ENCODE measurements around the gene FST. TPM values are rescaled to one million over a fixed set of nuclear protein-coding genes. Genes with fewer than 3 reads are reported as not detected.
A peak's percentile ranks its signal among the peaks of the same experiment; 100 is the strongest.

The FST gene
- total RNA-seq, 1 donor = 215 TPM

DNA sequence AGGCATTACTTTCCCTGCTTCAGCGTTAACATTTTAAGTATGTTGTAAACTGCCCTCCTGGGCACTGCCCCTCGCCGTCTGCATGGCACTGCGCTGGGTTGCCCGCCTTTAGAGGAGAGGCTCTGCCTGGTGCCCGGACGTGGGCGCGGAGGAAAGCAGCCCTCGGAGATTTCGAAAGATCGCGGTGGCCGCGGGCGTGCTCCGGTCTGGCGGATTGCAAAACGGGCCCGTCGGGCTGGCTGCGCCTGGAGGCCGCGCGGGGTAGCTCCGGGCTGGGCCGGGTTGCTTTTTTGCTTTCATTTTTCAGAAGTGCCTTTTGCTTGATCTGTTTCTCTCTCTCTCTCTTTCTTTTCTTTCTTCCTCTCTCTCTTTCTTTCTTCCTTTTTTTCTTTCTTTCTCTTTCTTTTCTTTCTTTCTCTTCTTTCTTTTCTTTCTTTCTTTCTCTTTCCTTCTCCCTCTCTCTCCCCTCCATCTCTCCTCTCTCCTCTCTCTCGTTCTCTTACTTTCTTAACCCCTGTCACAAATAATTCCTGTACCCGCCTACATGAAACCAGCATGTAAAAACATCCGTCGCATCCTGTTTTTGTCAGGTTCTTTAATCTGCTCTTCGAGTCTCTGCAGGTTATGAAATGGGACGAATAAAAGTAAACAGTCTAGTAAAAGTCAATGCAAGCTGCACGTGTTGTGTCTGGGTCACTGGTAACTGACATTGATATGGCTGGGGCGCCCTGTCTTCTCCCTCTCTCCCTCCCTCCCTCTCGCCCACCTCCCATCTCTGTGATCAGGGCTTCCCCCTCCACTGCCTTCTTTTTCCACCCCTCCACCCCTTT is 1.7 kb downstream of the FST start:
- Histone ChIP-seq H3K4me1 (ENCODE audit: insufficient read depth, low read length) (peaks cover 20% of the 10 kb centered on the region), H3K36me3 (ENCODE audit: insufficient read depth, low read length) (peaks cover 35% of the 10 kb centered on the region), H3K27ac (ENCODE audit: low read depth, low read length) (peak overlapping the region; percentile 85), H3K4me3 (ENCODE audit: insufficient read depth, low read length) (peak overlapping the region; percentile 82), H3K9me3 (ENCODE audit: low read depth, low read length) (no peaks in the 10 kb centered on the region), H2AFZ (ENCODE audit: low read length) (peak overlapping the region; percentile 65), H4K20me1 (ENCODE audit: insufficient read depth, low read length) (no peaks in the 10 kb centered on the region), H3K27me3 (ENCODE audit: insufficient read depth, low read length) (no peaks in the 10 kb centered on the region), H3K79me2 (ENCODE audit: insufficient read depth, low read length) (peaks cover 43% of the 10 kb centered on the region), H3K4me2 (ENCODE audit: insufficient read depth, low read length) (peak overlapping the region; percentile 93)
- TF ChIP-seq, protein P1, sequence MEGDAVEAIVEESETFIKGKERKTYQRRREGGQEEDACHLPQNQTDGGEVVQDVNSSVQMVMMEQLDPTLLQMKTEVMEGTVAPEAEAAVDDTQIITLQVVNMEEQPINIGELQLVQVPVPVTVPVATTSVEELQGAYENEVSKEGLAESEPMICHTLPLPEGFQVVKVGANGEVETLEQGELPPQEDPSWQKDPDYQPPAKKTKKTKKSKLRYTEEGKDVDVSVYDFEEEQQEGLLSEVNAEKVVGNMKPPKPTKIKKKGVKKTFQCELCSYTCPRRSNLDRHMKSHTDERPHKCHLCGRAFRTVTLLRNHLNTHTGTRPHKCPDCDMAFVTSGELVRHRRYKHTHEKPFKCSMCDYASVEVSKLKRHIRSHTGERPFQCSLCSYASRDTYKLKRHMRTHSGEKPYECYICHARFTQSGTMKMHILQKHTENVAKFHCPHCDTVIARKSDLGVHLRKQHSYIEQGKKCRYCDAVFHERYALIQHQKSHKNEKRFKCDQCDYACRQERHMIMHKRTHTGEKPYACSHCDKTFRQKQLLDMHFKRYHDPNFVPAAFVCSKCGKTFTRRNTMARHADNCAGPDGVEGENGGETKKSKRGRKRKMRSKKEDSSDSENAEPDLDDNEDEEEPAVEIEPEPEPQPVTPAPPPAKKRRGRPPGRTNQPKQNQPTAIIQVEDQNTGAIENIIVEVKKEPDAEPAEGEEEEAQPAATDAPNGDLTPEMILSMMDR (IDR thresholded peaks at IDR 0.05; ENCODE audit: extremely low read depth, low read depth, low read length) = no peak
- DNase-seq (ENCODE audit: insufficient read length, low spot score, missing footprints) = peak; percentile 98

DNA sequence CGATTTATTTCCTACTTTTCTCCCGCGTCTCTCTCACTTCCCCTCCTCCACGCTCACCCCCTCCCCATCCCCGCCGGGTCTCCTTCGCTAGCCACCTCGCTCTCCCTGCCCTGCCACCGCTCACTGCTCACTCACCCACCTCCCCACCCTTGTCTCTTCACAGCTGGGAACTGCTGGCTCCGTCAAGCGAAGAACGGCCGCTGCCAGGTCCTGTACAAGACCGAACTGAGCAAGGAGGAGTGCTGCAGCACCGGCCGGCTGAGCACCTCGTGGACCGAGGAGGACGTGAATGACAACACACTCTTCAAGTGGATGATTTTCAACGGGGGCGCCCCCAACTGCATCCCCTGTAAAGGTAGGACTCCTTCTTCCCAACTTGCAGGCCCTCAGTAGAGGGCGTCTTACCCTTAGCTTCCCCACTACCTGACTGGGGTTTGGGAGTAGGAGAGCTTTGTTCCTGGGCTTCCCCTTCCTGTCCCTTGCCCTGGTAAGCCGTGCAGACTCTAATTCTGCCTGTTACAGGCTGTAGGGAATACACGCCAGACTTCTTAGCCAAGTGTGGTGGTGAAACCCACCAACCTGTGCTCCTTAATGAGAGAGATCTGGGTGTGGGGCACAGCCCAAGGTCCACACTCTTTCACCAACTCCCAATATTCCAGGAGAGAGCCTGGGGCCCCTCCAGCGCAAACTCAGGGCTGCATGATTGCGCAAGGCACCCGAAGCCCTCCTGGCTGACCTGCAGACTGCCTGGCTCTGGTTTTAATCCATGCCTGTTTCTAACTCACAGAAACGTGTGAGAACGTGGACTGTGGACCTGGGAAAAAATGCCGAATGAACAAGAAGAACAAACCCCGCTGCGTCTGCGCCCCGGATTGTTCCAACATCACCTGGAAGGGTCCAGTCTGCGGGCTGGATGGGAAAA is 2.5 kb downstream of the FST start:
- TF ChIP-seq, protein P1 (IDR thresholded peaks at IDR 0.05; ENCODE audit: extremely low read depth, low read depth, low read length) = peak; percentile 10
- H2AFZ ChIP-seq (ENCODE audit: low read length) = peak overlapping the region; percentile 52

DNA sequence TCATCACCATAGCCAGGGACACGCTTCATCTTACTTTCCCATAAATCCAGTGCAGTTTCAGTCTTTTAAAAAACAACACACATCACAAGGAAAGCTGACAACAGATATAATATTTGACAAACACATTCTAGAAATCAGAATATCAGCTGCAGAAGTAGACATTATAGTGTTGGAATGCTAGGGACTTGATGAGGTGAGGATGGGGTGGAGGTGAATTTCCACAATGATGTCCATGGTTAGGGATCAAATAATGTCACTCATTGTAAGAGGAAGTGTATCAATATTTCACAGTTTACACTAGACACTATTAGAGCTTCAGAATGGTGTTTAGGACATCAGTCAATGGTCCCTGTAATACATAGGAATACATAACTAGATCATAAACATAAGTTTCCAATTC is 7.0 kb downstream of the FST start:
- Histone ChIP-seq H4K20me1 (ENCODE audit: insufficient read depth, low read length) (no peaks in the 10 kb centered on the region), H3K4me1 (ENCODE audit: insufficient read depth, low read length) (peaks cover 41% of the 10 kb centered on the region), H2AFZ (ENCODE audit: low read length) (no peak overlapping the region), H3K4me2 (ENCODE audit: insufficient read depth, low read length) (no peak overlapping the region), H3K4me3 (ENCODE audit: insufficient read depth, low read length) (no peak overlapping the region), H3K27me3 (ENCODE audit: insufficient read depth, low read length) (no peaks in the 10 kb centered on the region), H3K27ac (ENCODE audit: low read depth, low read length) (no peak overlapping the region), H3K9me3 (ENCODE audit: low read depth, low read length) (no peaks in the 10 kb centered on the region), H3K36me3 (ENCODE audit: insufficient read depth, low read length) (peaks cover 35% of the 10 kb centered on the region), H3K79me2 (ENCODE audit: insufficient read depth, low read length) (peaks cover 24% of the 10 kb centered on the region)
- no peak for DNase-seq (ENCODE audit: insufficient read length, low spot score, missing footprints)
- TF ChIP-seq, protein P1 (IDR thresholded peaks at IDR 0.05; ENCODE audit: extremely low read depth, low read depth, low read length) = no peak

More for the DNA sequence above, 2.5 kb downstream of the FST start:
- Histone ChIP-seq H3K4me2 (ENCODE audit: insufficient read depth, low read length) (peak overlapping the region; percentile 93), H3K9me3 (ENCODE audit: low read depth, low read length) (no peaks in the 10 kb centered on the region), H3K4me3 (ENCODE audit: insufficient read depth, low read length) (peak overlapping the region; percentile 82), H3K79me2 (ENCODE audit: insufficient read depth, low read length) (peaks cover 43% of the 10 kb centered on the region), H3K27me3 (ENCODE audit: insufficient read depth, low read length) (no peaks in the 10 kb centered on the region), H3K36me3 (ENCODE audit: insufficient read depth, low read length) (peaks cover 35% of the 10 kb centered on the region), H3K27ac (ENCODE audit: low read depth, low read length) (peak overlapping the region; percentile 85), H3K4me1 (ENCODE audit: insufficient read depth, low read length) (peaks cover 20% of the 10 kb centered on the region), H4K20me1 (ENCODE audit: insufficient read depth, low read length) (no peaks in the 10 kb centered on the region)
- DNase-seq (ENCODE audit: insufficient read length, low spot score, missing footprints) = peak; percentile 86
